Measurements from ENCODE around the gene RHBDF2. TPM values are rescaled to one million over a fixed set of nuclear protein-coding genes. Genes with fewer than 3 reads are reported as not detected.

The RHBDF2 gene
- total RNA-seq, 2 experiments from 2014 or later: 144 to 173 TPM

DNA sequence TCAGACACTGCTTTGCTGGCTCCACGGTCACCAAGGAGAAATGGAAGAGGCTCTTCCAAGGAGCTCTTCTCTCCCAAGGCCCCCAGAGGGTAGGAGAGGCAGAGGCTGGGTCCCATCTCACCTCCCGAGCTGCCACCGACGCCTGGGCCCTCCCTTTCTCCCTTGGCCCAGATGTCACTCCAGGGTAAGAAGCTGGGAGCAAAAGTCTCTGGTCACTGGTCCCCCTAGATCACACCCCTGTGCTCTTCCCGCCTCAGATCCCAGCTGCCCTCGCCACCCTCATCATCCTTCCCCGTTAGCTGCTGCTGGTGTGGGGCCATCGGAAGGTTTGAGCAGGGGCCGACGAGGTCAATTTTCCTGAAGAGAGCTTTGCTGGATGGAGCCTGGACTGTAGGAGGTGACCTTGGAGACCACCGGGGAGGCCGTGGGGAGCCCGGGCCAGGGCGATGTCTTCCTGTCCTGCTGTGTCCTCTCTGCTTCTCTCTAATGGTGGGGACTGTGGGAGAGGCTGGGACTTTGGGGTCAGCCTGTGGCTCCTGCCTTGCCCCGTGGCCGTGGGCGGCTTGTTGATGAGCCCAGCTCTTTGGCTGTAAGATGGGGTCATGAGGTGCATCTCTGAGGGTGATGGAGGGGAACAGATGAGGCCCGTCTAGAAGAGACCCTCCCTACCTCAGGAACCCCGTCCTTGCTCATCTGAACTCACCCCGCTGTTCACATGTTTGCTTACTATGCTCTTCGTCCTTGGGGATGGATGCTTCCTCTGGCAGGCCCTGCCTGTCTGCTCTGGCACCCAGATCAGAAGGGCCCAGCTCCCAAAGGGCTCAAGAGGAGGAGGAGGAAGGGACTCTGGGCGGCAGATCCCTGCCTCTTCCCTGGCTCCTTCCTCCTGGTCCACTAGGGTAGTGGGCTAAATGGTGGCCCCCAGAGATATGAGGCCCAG lies 11.4 kb upstream of the RHBDF2 start:
- H3K4me2 ChIP-seq (ENCODE audit: low read length): no peak overlapping the region
- no peaks in the 10 kb centered on the region for H4K20me1 ChIP-seq (ENCODE audit: insufficient read depth, low read length)
- no peaks in the 10 kb centered on the region for H3K9me2 ChIP-seq (ENCODE audit: insufficient read depth, low read length)
- no peak overlapping the region for H3K27ac ChIP-seq (ENCODE audit: low read depth, low read length, poor library complexity, severe bottlenecking)
- no peak overlapping the region for H3K4me3 ChIP-seq (ENCODE audit: low read depth, low read length, poor library complexity, severe bottlenecking)
- no peaks in the 10 kb centered on the region for H3K9me3 ChIP-seq (ENCODE audit: low read length)
- no TSS peak for BruUV-seq (replicated peaks)
- no peak overlapping the region for H2AFZ ChIP-seq (ENCODE audit: low read length)
- no peak for TF ChIP-seq CTCF (conservative IDR thresholded peaks at IDR 0.05; ENCODE audit: low read length)
- no peak for TF ChIP-seq EZH2phosphoT487 (IDR thresholded peaks at IDR 0.05; ENCODE audit: borderline replicate concordance, low read depth, low read length)
- intact Hi-C loops (cut with micrococcal nuclease; ENCODE audit: unreplicated experiment): no loop called here
- CTCF ChIA-PET (ENCODE audit: unreplicated experiment): interaction anchor here (0.7 to 1.3 kb wide), 2 partner anchors 18 to 59 kb away, joined by 3 read pairs; partner anchors contain the start of gene UBE2O
- DNase-seq (ENCODE audit: low spot score): no peak
- no peaks in the 10 kb centered on the region for H3K79me2 ChIP-seq (ENCODE audit: insufficient read depth, low read depth, low read length)
- POLR2A ChIA-PET: interaction anchor here (2.0 kb wide), 1 partner anchor 16 kb away, joined by 6 read pairs; no protein-coding TSS in a partner anchor
- no peaks in the 10 kb centered on the region for H3K36me3 ChIP-seq (ENCODE audit: insufficient read depth, low read length)
- H3K4me1 ChIP-seq (ENCODE audit: insufficient read depth, low read length, poor library complexity, severe bottlenecking): peaks cover 10% of the 10 kb centered on the region

DNA sequence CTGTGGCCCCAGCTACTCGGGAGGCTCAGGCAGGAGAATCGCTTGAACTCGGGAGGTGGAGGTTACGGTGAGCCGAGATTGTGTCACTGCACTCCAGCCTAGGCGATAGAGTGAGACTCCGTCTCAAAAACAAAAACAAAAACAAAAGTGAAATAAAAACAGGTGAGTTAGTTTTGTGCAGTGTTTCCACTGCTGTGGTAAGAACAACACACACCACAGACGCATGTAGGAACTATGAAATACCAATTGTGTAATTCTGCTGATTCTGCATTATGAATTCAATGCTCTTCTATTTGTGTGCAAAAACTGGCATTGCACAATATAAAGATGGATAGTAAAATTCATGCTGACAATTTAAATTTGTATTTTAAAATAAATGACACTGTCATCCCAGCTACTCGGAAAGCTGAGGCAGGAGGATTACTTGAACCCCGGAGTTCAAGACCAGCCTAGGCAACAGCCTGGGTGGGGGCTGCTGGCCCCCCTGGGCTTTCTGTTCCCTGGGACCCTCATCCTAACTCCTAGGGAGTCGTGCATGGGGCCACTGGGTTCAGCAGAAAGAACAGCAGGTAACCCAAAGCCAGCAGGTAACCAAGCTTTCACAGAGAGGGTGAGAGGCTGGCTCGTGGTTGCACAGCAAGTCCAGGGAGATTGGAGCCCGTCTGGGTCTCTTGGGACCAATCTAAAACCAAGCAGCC lies 10.6 kb upstream of the RHBDF2 start:
- Histone ChIP-seq H3K79me2 (ENCODE audit: insufficient read depth, low read depth, low read length) (no peaks in the 10 kb centered on the region), H3K9me2 (ENCODE audit: insufficient read depth, low read length) (no peaks in the 10 kb centered on the region), H2AFZ (ENCODE audit: low read length) (no peak overlapping the region), H3K27ac (ENCODE audit: low read depth, low read length, poor library complexity, severe bottlenecking) (no peak overlapping the region), H3K36me3 (ENCODE audit: insufficient read depth, low read length) (no peaks in the 10 kb centered on the region), H3K4me2 (ENCODE audit: low read length) (no peak overlapping the region), H3K4me3 (ENCODE audit: low read depth, low read length, poor library complexity, severe bottlenecking) (no peak overlapping the region), H3K4me1 (ENCODE audit: insufficient read depth, low read length, poor library complexity, severe bottlenecking) (peaks cover 15% of the 10 kb centered on the region), H4K20me1 (ENCODE audit: insufficient read depth, low read length) (no peaks in the 10 kb centered on the region), H3K9me3 (ENCODE audit: low read length) (no peaks in the 10 kb centered on the region)
- DNase-seq (ENCODE audit: low spot score): no peak
- POLR2A ChIA-PET: interaction anchor here (2.0 kb wide), 1 partner anchor 17 kb away, joined by 6 read pairs; no protein-coding TSS in a partner anchor
- TF ChIP-seq EZH2phosphoT487 (IDR thresholded peaks at IDR 0.05; ENCODE audit: borderline replicate concordance, low read depth, low read length): no peak
- no peak for TF ChIP-seq CTCF (conservative IDR thresholded peaks at IDR 0.05; ENCODE audit: low read length)
- BruUV-seq (replicated peaks): no TSS peak
- intact Hi-C loops (cut with micrococcal nuclease; ENCODE audit: unreplicated experiment): no loop called here
- CTCF ChIA-PET (ENCODE audit: unreplicated experiment): interaction anchor here (0.7 to 1.3 kb wide), 2 partner anchors 18 to 58 kb away, joined by 3 read pairs; partner anchors contain the start of gene UBE2O
